ENCODE data around the gene KIAA0825. TPM values are rescaled to one million over a fixed set of nuclear protein-coding genes. Genes with fewer than 3 reads are reported as not detected.

The KIAA0825 gene
- total RNA-seq, 1 experiment from 2014 or later, result 1.9 TPM

GRCh38 chr5:94309141-94309540 lies 309.3 kb downstream of the KIAA0825 start:
- Histone ChIP-seq H4K20me1 (ENCODE audit: insufficient read depth) (no peaks in the 10 kb centered on the region), H3K4me3 (no peak overlapping the region), H3K27me3 (ENCODE audit: insufficient read depth, low read depth) (no peaks in the 10 kb centered on the region), H3F3A (ENCODE audit: insufficient read depth, low read depth) (no peaks in the 10 kb centered on the region), H3K4me2 (no peak overlapping the region), H3K36me3 (ENCODE audit: low read depth) (no peaks in the 10 kb centered on the region), H3K79me2 (ENCODE audit: low read depth) (no peaks in the 10 kb centered on the region), H3K4me1 (replicated peaks; ENCODE audit: insufficient read depth) (no peaks in the 10 kb centered on the region), H3K27ac (no peak overlapping the region), H3K9me2 (ENCODE audit: insufficient read depth) (no peaks in the 10 kb centered on the region), H2AFZ (no peak overlapping the region), H3K9me3 (ENCODE audit: insufficient read depth, low read depth) (no peaks in the 10 kb centered on the region)
- intact Hi-C loops (cut with micrococcal nuclease; ENCODE audit: unreplicated experiment), result no loop called here
- BruUV-seq (replicated peaks), result no TSS peak
- no peak for DNase-seq
- TF ChIP-seq CTCF (conservative IDR thresholded peaks at IDR 0.05) (no peak), EZH2 (IDR thresholded peaks at IDR 0.05; ENCODE audit: low read depth) (no peak)
- POLR2A ChIA-PET (ENCODE audit: unreplicated experiment), result no interaction called here
- CTCF ChIA-PET, result no interaction called here

- Histone ChIP-seq H3K27me3 (ENCODE audit: insufficient read depth, low read depth) (no peaks in the 10 kb centered on the region), H3F3A (ENCODE audit: insufficient read depth, low read depth) (no peaks in the 10 kb centered on the region), H4K20me1 (ENCODE audit: insufficient read depth) (no peaks in the 10 kb centered on the region), H3K27ac (no peak overlapping the region), H3K4me3 (no peak overlapping the region), H3K4me1 (replicated peaks; ENCODE audit: insufficient read depth) (no peaks in the 10 kb centered on the region), H3K9me3 (ENCODE audit: insufficient read depth, low read depth) (no peaks in the 10 kb centered on the region), H3K36me3 (ENCODE audit: low read depth) (no peaks in the 10 kb centered on the region), H3K79me2 (ENCODE audit: low read depth) (no peaks in the 10 kb centered on the region), H3K9me2 (ENCODE audit: insufficient read depth) (no peaks in the 10 kb centered on the region), H3K4me2 (no peak overlapping the region), H2AFZ (no peak overlapping the region)
- intact Hi-C loops (cut with micrococcal nuclease; ENCODE audit: unreplicated experiment), result no loop called here
- no peak for DNase-seq
- TF ChIP-seq CTCF (conservative IDR thresholded peaks at IDR 0.05) (no peak), EZH2 (IDR thresholded peaks at IDR 0.05; ENCODE audit: low read depth) (no peak)
- POLR2A ChIA-PET (ENCODE audit: unreplicated experiment), result no interaction called here
- CTCF ChIA-PET, result no interaction called here
- no TSS peak for BruUV-seq (replicated peaks)
Observed at GRCh38 chr5:94308442-94308841, 310.0 kb downstream of the KIAA0825 start.

GRCh38 chr5:94304146-94304545 lies 314.3 kb downstream of the KIAA0825 start:
- H3K79me2 ChIP-seq (ENCODE audit: low read depth), result no peaks in the 10 kb centered on the region
- no peak for TF ChIP-seq CTCF (conservative IDR thresholded peaks at IDR 0.05)
- no peak overlapping the region for H3K27ac ChIP-seq
- H3K9me2 ChIP-seq (ENCODE audit: insufficient read depth), result no peaks in the 10 kb centered on the region
- intact Hi-C loops (cut with micrococcal nuclease; ENCODE audit: unreplicated experiment), result no loop called here
- H3K36me3 ChIP-seq (ENCODE audit: low read depth), result no peaks in the 10 kb centered on the region
- no peaks in the 10 kb centered on the region for H3F3A ChIP-seq (ENCODE audit: insufficient read depth, low read depth)
- H3K4me2 ChIP-seq, result no peak overlapping the region
- H3K4me3 ChIP-seq, result no peak overlapping the region
- ChIA-PET POLR2A (ENCODE audit: unreplicated experiment) (no interaction called here), CTCF (no interaction called here)
- no peak overlapping the region for H2AFZ ChIP-seq
- no peaks in the 10 kb centered on the region for H3K27me3 ChIP-seq (ENCODE audit: insufficient read depth, low read depth)
- no TSS peak for BruUV-seq (replicated peaks)
- no peaks in the 10 kb centered on the region for H3K4me1 ChIP-seq (replicated peaks; ENCODE audit: insufficient read depth)
- H3K9me3 ChIP-seq (ENCODE audit: insufficient read depth, low read depth), result no peaks in the 10 kb centered on the region
- DNase-seq, result no peak
- no peaks in the 10 kb centered on the region for H4K20me1 ChIP-seq (ENCODE audit: insufficient read depth)
